ENCODE data around the gene EXD3. TPM values are rescaled to one million over a fixed set of nuclear protein-coding genes. Genes with fewer than 3 reads are reported as not detected.

EXD3 gene
- total and polyA plus RNA-seq, 9 of the 15 experiments (the other 6 are each of a cell fraction or from before 2014, with no cell fraction given), result 0.29 to 12.5 (median 3.9) TPM

DNA sequence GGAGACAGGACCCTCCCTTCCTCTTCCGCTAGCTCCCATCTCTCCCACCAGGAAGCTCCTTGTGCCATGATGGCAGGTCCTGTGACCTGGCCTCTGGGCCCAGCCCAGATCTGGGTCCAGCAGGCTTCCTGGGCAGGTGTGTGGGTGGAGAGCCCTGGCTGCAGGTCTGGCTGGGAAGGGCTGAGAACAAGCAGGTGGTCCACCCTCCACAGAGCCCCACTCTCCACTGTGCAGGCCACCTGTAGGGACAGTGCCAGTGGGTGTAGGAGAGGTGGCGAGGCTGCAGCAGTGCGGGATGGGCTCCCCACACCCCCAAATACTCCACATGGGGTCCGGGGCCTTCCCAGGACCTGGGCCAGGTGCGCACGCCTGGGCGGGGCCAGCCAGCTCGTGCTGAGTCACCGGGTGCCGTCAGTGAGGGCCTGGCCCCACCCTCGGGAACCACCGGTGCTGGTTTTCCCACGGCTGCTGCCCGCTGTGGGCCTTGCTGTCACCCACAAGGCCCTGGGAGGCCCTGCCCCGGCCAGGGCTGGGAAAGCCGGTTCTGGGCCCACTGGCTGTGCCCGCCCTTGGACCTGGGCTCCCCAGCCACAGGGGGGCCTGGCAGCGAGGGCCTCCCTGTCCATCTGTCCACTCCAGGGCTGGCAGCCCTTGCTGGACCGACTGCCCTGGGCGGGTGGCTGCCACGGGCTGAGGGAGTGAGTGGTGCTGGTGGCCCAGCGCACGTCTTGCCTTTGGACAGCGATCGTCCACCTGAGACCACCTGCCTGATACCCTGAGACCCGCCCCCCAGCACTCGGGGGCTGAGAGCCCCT, 111.6 kb downstream of the EXD3 start (continued):
- TF ChIP-seq, protein P1, sequence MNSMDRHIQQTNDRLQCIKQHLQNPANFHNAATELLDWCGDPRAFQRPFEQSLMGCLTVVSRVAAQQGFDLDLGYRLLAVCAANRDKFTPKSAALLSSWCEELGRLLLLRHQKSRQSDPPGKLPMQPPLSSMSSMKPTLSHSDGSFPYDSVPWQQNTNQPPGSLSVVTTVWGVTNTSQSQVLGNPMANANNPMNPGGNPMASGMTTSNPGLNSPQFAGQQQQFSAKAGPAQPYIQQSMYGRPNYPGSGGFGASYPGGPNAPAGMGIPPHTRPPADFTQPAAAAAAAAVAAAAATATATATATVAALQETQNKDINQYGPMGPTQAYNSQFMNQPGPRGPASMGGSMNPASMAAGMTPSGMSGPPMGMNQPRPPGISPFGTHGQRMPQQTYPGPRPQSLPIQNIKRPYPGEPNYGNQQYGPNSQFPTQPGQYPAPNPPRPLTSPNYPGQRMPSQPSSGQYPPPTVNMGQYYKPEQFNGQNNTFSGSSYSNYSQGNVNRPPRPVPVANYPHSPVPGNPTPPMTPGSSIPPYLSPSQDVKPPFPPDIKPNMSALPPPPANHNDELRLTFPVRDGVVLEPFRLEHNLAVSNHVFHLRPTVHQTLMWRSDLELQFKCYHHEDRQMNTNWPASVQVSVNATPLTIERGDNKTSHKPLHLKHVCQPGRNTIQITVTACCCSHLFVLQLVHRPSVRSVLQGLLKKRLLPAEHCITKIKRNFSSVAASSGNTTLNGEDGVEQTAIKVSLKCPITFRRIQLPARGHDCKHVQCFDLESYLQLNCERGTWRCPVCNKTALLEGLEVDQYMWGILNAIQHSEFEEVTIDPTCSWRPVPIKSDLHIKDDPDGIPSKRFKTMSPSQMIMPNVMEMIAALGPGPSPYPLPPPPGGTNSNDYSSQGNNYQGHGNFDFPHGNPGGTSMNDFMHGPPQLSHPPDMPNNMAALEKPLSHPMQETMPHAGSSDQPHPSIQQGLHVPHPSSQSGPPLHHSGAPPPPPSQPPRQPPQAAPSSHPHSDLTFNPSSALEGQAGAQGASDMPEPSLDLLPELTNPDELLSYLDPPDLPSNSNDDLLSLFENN (IDR thresholded peaks at IDR 0.05; ENCODE audit: low read depth in 2 of 2, low read length in 2 of 2), result no peak
- TF ChIP-seq NRF1 (conservative IDR thresholded peaks at IDR 0.05 in 1 of 2, IDR thresholded peaks at IDR 0.05 in 1 of 2) (peak; percentile 79 to 83), MTF1 (CRISPR knock-in tag; IDR thresholded peaks at IDR 0.05; ENCODE audit: borderline replicate concordance) (no peak), RFX1 (IDR thresholded peaks at IDR 0.05) (no peak), TGIF2 (CRISPR knock-in tag; IDR thresholded peaks at IDR 0.05) (no peak), SNIP1 (IDR thresholded peaks at IDR 0.05; ENCODE audit: low read depth) (no peak), MTA3 (IDR thresholded peaks at IDR 0.05; ENCODE audit: borderline replicate concordance) (peak; percentile 33; the same call in 1 of the 2 replicates), RBM17 (IDR thresholded peaks at IDR 0.05; ENCODE audit: borderline replicate concordance, low read depth, low read length) (no peak), POU5F1 (IDR thresholded peaks at IDR 0.05; ENCODE audit: borderline replicate concordance, low read depth, low read length, partially characterized antibody) (no peak)
- TF ChIP-seq, protein P2, sequence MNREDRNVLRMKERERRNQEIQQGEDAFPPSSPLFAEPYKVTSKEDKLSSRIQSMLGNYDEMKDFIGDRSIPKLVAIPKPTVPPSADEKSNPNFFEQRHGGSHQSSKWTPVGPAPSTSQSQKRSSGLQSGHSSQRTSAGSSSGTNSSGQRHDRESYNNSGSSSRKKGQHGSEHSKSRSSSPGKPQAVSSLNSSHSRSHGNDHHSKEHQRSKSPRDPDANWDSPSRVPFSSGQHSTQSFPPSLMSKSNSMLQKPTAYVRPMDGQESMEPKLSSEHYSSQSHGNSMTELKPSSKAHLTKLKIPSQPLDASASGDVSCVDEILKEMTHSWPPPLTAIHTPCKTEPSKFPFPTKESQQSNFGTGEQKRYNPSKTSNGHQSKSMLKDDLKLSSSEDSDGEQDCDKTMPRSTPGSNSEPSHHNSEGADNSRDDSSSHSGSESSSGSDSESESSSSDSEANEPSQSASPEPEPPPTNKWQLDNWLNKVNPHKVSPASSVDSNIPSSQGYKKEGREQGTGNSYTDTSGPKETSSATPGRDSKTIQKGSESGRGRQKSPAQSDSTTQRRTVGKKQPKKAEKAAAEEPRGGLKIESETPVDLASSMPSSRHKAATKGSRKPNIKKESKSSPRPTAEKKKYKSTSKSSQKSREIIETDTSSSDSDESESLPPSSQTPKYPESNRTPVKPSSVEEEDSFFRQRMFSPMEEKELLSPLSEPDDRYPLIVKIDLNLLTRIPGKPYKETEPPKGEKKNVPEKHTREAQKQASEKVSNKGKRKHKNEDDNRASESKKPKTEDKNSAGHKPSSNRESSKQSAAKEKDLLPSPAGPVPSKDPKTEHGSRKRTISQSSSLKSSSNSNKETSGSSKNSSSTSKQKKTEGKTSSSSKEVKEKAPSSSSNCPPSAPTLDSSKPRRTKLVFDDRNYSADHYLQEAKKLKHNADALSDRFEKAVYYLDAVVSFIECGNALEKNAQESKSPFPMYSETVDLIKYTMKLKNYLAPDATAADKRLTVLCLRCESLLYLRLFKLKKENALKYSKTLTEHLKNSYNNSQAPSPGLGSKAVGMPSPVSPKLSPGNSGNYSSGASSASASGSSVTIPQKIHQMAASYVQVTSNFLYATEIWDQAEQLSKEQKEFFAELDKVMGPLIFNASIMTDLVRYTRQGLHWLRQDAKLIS (CRISPR knock-in tag; IDR thresholded peaks at IDR 0.05), result no peak
- TF ChIP-seq, protein P3, sequence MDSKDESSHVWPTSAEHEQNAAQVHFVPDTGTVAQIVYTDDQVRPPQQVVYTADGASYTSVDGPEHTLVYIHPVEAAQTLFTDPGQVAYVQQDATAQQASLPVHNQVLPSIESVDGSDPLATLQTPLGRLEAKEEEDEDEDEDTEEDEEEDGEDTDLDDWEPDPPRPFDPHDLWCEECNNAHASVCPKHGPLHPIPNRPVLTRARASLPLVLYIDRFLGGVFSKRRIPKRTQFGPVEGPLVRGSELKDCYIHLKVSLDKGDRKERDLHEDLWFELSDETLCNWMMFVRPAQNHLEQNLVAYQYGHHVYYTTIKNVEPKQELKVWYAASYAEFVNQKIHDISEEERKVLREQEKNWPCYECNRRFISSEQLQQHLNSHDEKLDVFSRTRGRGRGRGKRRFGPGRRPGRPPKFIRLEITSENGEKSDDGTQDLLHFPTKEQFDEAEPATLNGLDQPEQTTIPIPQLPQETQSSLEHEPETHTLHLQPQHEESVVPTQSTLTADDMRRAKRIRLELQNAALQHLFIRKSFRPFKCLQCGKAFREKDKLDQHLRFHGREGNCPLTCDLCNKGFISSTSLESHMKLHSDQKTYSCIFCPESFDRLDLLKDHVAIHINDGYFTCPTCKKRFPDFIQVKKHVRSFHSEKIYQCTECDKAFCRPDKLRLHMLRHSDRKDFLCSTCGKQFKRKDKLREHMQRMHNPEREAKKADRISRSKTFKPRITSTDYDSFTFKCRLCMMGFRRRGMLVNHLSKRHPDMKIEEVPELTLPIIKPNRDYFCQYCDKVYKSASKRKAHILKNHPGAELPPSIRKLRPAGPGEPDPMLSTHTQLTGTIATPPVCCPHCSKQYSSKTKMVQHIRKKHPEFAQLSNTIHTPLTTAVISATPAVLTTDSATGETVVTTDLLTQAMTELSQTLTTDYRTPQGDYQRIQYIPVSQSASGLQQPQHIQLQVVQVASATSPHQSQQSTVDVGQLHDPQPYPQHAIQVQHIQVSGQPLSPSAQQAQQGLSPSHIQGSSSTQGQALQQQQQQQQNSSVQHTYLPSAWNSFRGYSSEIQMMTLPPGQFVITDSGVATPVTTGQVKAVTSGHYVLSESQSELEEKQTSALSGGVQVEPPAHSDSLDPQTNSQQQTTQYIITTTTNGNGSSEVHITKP (IDR thresholded peaks at IDR 0.05; ENCODE audit: partially characterized antibody), result no peak
- TF ChIP-seq, protein P4, sequence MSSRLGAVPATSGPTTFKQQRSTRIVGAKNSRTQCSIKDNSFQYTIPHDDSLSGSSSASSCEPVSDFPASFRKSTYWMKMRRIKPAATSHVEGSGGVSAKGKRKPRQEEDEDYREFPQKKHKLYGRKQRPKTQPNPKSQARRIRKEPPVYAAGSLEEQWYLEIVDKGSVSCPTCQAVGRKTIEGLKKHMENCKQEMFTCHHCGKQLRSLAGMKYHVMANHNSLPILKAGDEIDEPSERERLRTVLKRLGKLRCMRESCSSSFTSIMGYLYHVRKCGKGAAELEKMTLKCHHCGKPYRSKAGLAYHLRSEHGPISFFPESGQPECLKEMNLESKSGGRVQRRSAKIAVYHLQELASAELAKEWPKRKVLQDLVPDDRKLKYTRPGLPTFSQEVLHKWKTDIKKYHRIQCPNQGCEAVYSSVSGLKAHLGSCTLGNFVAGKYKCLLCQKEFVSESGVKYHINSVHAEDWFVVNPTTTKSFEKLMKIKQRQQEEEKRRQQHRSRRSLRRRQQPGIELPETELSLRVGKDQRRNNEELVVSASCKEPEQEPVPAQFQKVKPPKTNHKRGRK (tag; IDR thresholded peaks at IDR 0.05), result no peak
